HEK293 (cell line): ENCODE measurements around the gene ACOT9.

Experiments used
- CTCF ChIA-PET: fragments of 350-600 bp; formaldehyde crosslinking; extraction: SDS; loops from one replicate; lab custom pipeline; 2021; ENCODE audit warnings: antibody characterized with exemption; lab: Yijun Ruan, JAX
- POLR2A ChIA-PET: fragments of 300-600 bp; formaldehyde crosslinking; extraction: SDS; loops from one replicate; lab custom pipeline; 2020; ENCODE audit warnings: antibody characterized with exemption, inconsistent platforms; lab: Yijun Ruan, JAX
- H3K27ac ChIP-seq: fragments of 200-500 bp; sonication (Bioruptor generic); 2 replicates; pipeline ENCODE4 v1.5.1; 2014; ENCODE audit warnings: low read depth, low read length, control low read depth, inconsistent platforms; ENCODE audit errors: extremely low read depth
- H3K36me3 ChIP-seq, 2 experiments: fragments of 200-500 bp in 1 of 2; sonication (Bioruptor generic) in 1 of 2; 1 replicate in 1 of 2; 2 replicates in 1 of 2; pipeline ENCODE4 v1.5.1; 2014 to 2017; ENCODE audit warnings: inconsistent platforms in 2 of 2, low read length in 2 of 2; ENCODE audit not compliant: control insufficient read depth in 2 of 2, insufficient read depth in 1 of 2
- H3K4me1 ChIP-seq: fragments of 200-500 bp; sonication (Bioruptor generic); 2 replicates; pipeline ENCODE4 v1.5.1; 2014; ENCODE audit warnings: mild to moderate bottlenecking, low read length, inconsistent platforms; ENCODE audit not compliant: control insufficient read depth, insufficient read depth
- H3K4me3 ChIP-seq: 2 replicates; pipeline ENCODE4 v1.5.1; 2011; ENCODE audit warnings: low read depth, mild to moderate bottlenecking, control low read depth, low read length, moderate library complexity
- H3K9me3 ChIP-seq: fragments of 200-500 bp; sonication (Bioruptor generic); 2 replicates; pipeline ENCODE4 v1.5.1; 2014; ENCODE audit warnings: low read depth, low read length, inconsistent platforms; ENCODE audit not compliant: control insufficient read depth, insufficient read depth
- BCL11A ChIP-seq: fragments of 450-650 bp; formaldehyde crosslinking; IDR thresholded peaks from 2 replicates; pipeline ENCODE4 v1.5.1; 2016; ENCODE audit warnings: low read depth, missing biosample characterization, missing genetic modification characterization
- FEZF1 ChIP-seq: fragments of 450-650 bp; formaldehyde crosslinking; IDR thresholded peaks from 2 replicates; pipeline ENCODE4 v1.5.1; 2016; ENCODE audit warnings: missing biosample characterization, missing genetic modification characterization
- IKZF3 ChIP-seq: fragments of 450-650 bp; IDR thresholded peaks from 2 replicates; pipeline ENCODE4 v1.5.0; 2018; ENCODE audit warnings: missing biosample characterization, mild to moderate bottlenecking, missing genetic modification characterization, moderate library complexity
- PRDM1 ChIP-seq: fragments of 450-650 bp; formaldehyde crosslinking; IDR thresholded peaks from 2 replicates; pipeline ENCODE4; 2016; ENCODE audit warnings: missing biosample characterization, missing genetic modification characterization
- ZBTB11 ChIP-seq: fragments of 450-650 bp; formaldehyde crosslinking; conservative IDR thresholded peaks from 2 replicates; pipeline ENCODE4 v1.5.1; 2016; ENCODE audit warnings: low read depth, missing biosample characterization, missing genetic modification characterization
- ZNF169 ChIP-seq: fragments of 450-650 bp; formaldehyde crosslinking; IDR thresholded peaks from 2 replicates; pipeline ENCODE4 v1.5.1; 2016; ENCODE audit warnings: missing biosample characterization, missing genetic modification characterization
- ZNF175 ChIP-seq: fragments of 450-650 bp; formaldehyde crosslinking; IDR thresholded peaks from 2 replicates; pipeline ENCODE4 v1.5.1; 2016; ENCODE audit warnings: missing biosample characterization, missing genetic modification characterization
- ZNF19 ChIP-seq: fragments of 450-650 bp; formaldehyde crosslinking; IDR thresholded peaks from 2 replicates; pipeline ENCODE4; 2016; ENCODE audit warnings: missing biosample characterization, missing genetic modification characterization, low read depth
- ZNF202 ChIP-seq: fragments of 450-650 bp; formaldehyde crosslinking; IDR thresholded peaks from 2 replicates; pipeline ENCODE4 v1.5.1; 2016; ENCODE audit warnings: missing biosample characterization, missing genetic modification characterization, borderline replicate concordance
- ZNF274 ChIP-seq, 2 experiments: fragments of 200-500 bp in 1 of 2; fragments of 450-650 bp in 1 of 2; sonication (Bioruptor generic) in 1 of 2; formaldehyde crosslinking in 1 of 2; IDR thresholded peaks; 2 replicates each; pipeline versions ENCODE4 v1.5.1 to v1.6.1; 2014 to 2016; ENCODE audit warnings: borderline replicate concordance in 1 of 2, inconsistent platforms in 1 of 2, low read length in 1 of 2, missing biosample characterization in 1 of 2, missing genetic modification characterization in 1 of 2
- ZNF366 ChIP-seq: fragments of 450-650 bp; formaldehyde crosslinking; conservative IDR thresholded peaks from 2 replicates; pipeline ENCODE4 v1.5.1; 2016; ENCODE audit warnings: missing biosample characterization, missing genetic modification characterization
- ZNF423 ChIP-seq: fragments of 450-650 bp; formaldehyde crosslinking; IDR thresholded peaks from 2 replicates; pipeline ENCODE4 v1.5.1; 2016; ENCODE audit warnings: missing biosample characterization, missing genetic modification characterization
- ZNF660 ChIP-seq: fragments of 450-650 bp; IDR thresholded peaks from 2 replicates; pipeline ENCODE4 v1.5.1; 2018; ENCODE audit warnings: missing biosample characterization, mild to moderate bottlenecking, missing genetic modification characterization
- TF ChIP-seq, protein P1 (sequence below): fragments of 450-650 bp; formaldehyde crosslinking; IDR thresholded peaks from 2 replicates; pipeline ENCODE4 v1.5.1; 2016; ENCODE audit warnings: missing biosample characterization, missing genetic modification characterization
- TF ChIP-seq, protein P2 (sequence below): fragments of 450-650 bp; formaldehyde crosslinking; IDR thresholded peaks from 2 replicates; pipeline ENCODE4 v1.5.1; 2016; ENCODE audit warnings: missing biosample characterization, missing genetic modification characterization
- TF ChIP-seq, protein P3 (sequence below): fragments of 450-650 bp; formaldehyde crosslinking; IDR thresholded peaks from 2 replicates; pipeline ENCODE4 v1.5.1; 2016; ENCODE audit warnings: missing biosample characterization, missing genetic modification characterization
- TF ChIP-seq, protein P4 (sequence below): fragments of 450-650 bp; formaldehyde crosslinking; IDR thresholded peaks from 2 replicates; pipeline ENCODE4 v1.5.1; 2017; ENCODE audit warnings: missing biosample characterization, missing genetic modification characterization
- TF ChIP-seq, protein P5 (sequence below): fragments of 450-650 bp; formaldehyde crosslinking; IDR thresholded peaks from 2 replicates; pipeline ENCODE4 v1.5.1; 2017; ENCODE audit warnings: missing biosample characterization, missing genetic modification characterization

The ACOT9 gene

GRCh38 chrX:23742174-23742696, 841 bp downstream of the ACOT9 start:
- CTCF ChIA-PET: interaction anchor here (1.1 to 2.1 kb wide), 3 partner anchors 98 to 160 kb away, joined by 3 to 7 read pairs (median 4); no protein-coding TSS in a partner anchor
- H3K9me3 ChIP-seq: no peaks in the 10 kb centered on the region
- H3K4me1 ChIP-seq: peaks cover 3% of the 10 kb centered on the region; the same call in 1 of the 2 replicates
- H3K4me3 ChIP-seq: peak overlapping the region; percentile 80
- no peaks in the 10 kb centered on the region for H3K36me3 ChIP-seq
- H3K27ac ChIP-seq: peak overlapping the region; percentile 77
- POLR2A ChIA-PET: interaction anchor here (0.6 to 3.1 kb wide), 9 partner anchors 9 to 283 kb away, joined by 3 to 46 read pairs (median 6); partner anchors contain the start of gene SAT1
- TF ChIP-seq ZNF660 (peak; percentile 20; the same call in 1 of the 2 replicates), ZNF202 (tag by site-specific recombination) (no peak), ZNF423 (peak; percentile 64), ZNF169 (tag by site-specific recombination) (no peak), ZNF175 (no peak), BCL11A (tag by site-specific recombination) (peak; percentile 45; the same call in 1 of the 2 replicates), ZNF19 (tag by site-specific recombination) (no peak), IKZF3 (peak; percentile 70; the same call in 1 of the 2 replicates), ZNF274 (IDR thresholded peaks at IDR 0.05; ENCODE audit: low read length) (no peak), ZNF274 (tag by site-specific recombination; IDR thresholded peaks at IDR 0.05; ENCODE audit: borderline replicate concordance) (no peak), FEZF1 (tag by site-specific recombination) (peak; percentile 71), ZBTB11 (tag by site-specific recombination) (0 out of 2 replicates have a peak, but pooled peaks have one; percentile 3), PRDM1 (tag by site-specific recombination) (peak; percentile 85), ZNF366 (tag by site-specific recombination) (peak; percentile 92)
- TF ChIP-seq, protein P1, sequence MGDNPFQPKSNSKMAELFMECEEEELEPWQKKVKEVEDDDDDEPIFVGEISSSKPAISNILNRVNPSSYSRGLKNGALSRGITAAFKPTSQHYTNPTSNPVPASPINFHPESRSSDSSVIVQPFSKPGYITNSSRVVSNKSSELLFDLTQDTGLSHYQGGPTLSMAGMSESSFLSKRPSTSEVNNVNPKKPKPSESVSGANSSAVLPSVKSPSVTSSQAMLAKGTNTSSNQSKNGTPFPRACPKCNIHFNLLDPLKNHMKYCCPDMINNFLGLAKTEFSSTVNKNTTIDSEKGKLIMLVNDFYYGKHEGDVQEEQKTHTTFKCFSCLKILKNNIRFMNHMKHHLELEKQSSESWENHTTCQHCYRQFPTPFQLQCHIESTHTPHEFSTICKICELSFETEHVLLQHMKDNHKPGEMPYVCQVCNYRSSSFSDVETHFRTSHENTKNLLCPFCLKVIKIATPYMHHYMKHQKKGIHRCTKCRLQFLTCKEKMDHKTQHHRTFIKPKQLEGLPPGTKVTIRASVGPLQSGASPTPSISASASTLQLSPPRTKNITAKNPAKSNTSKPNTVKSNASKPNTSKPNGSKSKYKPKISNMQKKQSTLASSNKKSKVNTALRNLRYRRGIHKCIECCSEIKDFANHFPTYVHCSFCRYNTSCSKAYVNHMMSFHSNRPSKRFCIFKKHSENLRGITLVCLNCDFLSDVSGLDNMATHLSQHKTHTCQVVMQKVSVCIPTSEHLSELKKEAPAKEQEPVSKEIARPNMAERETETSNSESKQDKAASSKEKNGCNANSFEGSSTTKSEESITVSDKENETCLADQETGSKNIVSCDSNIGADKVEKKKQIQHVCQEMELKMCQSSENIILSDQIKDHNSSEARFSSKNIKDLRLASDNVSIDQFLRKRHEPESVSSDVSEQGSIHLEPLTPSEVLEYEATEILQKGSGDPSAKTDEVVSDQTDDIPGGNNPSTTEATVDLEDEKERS (tag by site-specific recombination): no peak
- TF ChIP-seq, protein P2, sequence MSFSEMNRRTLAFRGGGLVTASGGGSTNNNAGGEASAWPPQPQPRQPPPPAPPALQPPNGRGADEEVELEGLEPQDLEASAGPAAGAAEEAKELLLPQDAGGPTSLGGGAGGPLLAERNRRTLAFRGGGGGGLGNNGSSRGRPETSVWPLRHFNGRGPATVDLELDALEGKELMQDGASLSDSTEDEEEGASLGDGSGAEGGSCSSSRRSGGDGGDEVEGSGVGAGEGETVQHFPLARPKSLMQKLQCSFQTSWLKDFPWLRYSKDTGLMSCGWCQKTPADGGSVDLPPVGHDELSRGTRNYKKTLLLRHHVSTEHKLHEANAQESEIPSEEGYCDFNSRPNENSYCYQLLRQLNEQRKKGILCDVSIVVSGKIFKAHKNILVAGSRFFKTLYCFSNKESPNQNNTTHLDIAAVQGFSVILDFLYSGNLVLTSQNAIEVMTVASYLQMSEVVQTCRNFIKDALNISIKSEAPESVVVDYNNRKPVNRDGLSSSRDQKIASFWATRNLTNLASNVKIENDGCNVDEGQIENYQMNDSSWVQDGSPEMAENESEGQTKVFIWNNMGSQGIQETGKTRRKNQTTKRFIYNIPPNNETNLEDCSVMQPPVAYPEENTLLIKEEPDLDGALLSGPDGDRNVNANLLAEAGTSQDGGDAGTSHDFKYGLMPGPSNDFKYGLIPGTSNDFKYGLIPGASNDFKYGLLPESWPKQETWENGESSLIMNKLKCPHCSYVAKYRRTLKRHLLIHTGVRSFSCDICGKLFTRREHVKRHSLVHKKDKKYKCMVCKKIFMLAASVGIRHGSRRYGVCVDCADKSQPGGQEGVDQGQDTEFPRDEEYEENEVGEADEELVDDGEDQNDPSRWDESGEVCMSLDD: 0 out of 2 replicates have a peak, but pooled peaks have one; percentile 18
- TF ChIP-seq, protein P3, sequence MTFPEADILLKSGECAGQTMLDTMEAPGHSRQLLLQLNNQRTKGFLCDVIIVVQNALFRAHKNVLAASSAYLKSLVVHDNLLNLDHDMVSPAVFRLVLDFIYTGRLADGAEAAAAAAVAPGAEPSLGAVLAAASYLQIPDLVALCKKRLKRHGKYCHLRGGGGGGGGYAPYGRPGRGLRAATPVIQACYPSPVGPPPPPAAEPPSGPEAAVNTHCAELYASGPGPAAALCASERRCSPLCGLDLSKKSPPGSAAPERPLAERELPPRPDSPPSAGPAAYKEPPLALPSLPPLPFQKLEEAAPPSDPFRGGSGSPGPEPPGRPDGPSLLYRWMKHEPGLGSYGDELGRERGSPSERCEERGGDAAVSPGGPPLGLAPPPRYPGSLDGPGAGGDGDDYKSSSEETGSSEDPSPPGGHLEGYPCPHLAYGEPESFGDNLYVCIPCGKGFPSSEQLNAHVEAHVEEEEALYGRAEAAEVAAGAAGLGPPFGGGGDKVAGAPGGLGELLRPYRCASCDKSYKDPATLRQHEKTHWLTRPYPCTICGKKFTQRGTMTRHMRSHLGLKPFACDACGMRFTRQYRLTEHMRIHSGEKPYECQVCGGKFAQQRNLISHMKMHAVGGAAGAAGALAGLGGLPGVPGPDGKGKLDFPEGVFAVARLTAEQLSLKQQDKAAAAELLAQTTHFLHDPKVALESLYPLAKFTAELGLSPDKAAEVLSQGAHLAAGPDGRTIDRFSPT (tag by site-specific recombination): no peak
- TF ChIP-seq, protein P4, sequence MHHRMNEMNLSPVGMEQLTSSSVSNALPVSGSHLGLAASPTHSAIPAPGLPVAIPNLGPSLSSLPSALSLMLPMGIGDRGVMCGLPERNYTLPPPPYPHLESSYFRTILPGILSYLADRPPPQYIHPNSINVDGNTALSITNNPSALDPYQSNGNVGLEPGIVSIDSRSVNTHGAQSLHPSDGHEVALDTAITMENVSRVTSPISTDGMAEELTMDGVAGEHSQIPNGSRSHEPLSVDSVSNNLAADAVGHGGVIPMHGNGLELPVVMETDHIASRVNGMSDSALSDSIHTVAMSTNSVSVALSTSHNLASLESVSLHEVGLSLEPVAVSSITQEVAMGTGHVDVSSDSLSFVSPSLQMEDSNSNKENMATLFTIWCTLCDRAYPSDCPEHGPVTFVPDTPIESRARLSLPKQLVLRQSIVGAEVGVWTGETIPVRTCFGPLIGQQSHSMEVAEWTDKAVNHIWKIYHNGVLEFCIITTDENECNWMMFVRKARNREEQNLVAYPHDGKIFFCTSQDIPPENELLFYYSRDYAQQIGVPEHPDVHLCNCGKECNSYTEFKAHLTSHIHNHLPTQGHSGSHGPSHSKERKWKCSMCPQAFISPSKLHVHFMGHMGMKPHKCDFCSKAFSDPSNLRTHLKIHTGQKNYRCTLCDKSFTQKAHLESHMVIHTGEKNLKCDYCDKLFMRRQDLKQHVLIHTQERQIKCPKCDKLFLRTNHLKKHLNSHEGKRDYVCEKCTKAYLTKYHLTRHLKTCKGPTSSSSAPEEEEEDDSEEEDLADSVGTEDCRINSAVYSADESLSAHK: no peak
- TF ChIP-seq, protein P5, sequence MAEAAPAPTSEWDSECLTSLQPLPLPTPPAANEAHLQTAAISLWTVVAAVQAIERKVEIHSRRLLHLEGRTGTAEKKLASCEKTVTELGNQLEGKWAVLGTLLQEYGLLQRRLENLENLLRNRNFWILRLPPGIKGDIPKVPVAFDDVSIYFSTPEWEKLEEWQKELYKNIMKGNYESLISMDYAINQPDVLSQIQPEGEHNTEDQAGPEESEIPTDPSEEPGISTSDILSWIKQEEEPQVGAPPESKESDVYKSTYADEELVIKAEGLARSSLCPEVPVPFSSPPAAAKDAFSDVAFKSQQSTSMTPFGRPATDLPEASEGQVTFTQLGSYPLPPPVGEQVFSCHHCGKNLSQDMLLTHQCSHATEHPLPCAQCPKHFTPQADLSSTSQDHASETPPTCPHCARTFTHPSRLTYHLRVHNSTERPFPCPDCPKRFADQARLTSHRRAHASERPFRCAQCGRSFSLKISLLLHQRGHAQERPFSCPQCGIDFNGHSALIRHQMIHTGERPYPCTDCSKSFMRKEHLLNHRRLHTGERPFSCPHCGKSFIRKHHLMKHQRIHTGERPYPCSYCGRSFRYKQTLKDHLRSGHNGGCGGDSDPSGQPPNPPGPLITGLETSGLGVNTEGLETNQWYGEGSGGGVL (tag by site-specific recombination): no peak
